A673 (cell line): ENCODE measurements around the gene UTP15. TPM values are rescaled to one million over a fixed set of nuclear protein-coding genes. Genes with fewer than 3 reads are reported as not detected.

Experiments
- BruUV-seq: library from RNA; stranded (reverse); fragments of 400-500 nt; replicated peaks from 2 replicates; lab custom pipeline; 2021; lab: Mats Ljungman, UMichigan
- CTCF ChIA-PET: fragments of 300-600 bp; sonication (Branson Sonifier 250); formaldehyde crosslinking; loops from one replicate; lab custom pipeline; 2022; ENCODE audit warnings: antibody characterized with exemption; lab: Charles Lee
- POLR2A ChIA-PET: fragments of 300-600 bp; sonication (Branson Sonifier 250); formaldehyde crosslinking; loops from one replicate; lab custom pipeline; 2022; ENCODE audit warnings: antibody characterized with exemption; ENCODE audit not compliant: low non-redundant PET; lab: Charles Lee
- DNase-seq: peaks from one replicate; pipeline ENCODE4 v3.0.0-alpha.2; 2015; ENCODE audit warnings: low spot score
- H3K27ac ChIP-seq: fragments of 200-600 bp; sonication (generic); 2 replicates; pipeline ENCODE4 v1.5.1; 2016; ENCODE audit warnings: mixed run types, low read depth, mild to moderate bottlenecking, mixed read lengths, antibody characterized with exemption, low read length; ENCODE audit not compliant: poor library complexity, severe bottlenecking
- H3K27me3 ChIP-seq: fragments of 200-600 bp; sonication (generic); replicated peaks from 2 replicates; pipeline ENCODE4 v1.6.1; 2017; ENCODE audit warnings: mixed run types, low read depth, mild to moderate bottlenecking, mixed read lengths, antibody characterized with exemption, low read length; ENCODE audit not compliant: insufficient read depth, poor library complexity
- H3K36me3 ChIP-seq: fragments of 200-600 bp; sonication (generic); 2 replicates; pipeline ENCODE4 v1.6.1; 2016; ENCODE audit warnings: mixed run types, mild to moderate bottlenecking, mixed read lengths, antibody characterized with exemption, low read length; ENCODE audit not compliant: insufficient read depth, poor library complexity, severe bottlenecking
- H3K4me1 ChIP-seq: fragments of 200-600 bp; sonication (generic); 2 replicates; pipeline ENCODE4 v1.6.1; 2017; ENCODE audit warnings: mixed run types, mild to moderate bottlenecking, mixed read lengths, antibody characterized with exemption, low read length; ENCODE audit not compliant: insufficient read depth, poor library complexity, severe bottlenecking
- H3K4me3 ChIP-seq: fragments of 200-600 bp; sonication (generic); 2 replicates; pipeline ENCODE4 v1.5.1; 2016; ENCODE audit warnings: low read depth, mixed run types, mild to moderate bottlenecking, mixed read lengths, low read length; ENCODE audit not compliant: poor library complexity, severe bottlenecking
- H3K9me3 ChIP-seq: fragments of 200-600 bp; sonication (generic); 2 replicates; pipeline ENCODE4 v1.6.1; 2016; ENCODE audit warnings: mixed run types, low read depth, mild to moderate bottlenecking, mixed read lengths, antibody characterized with exemption, low read length; ENCODE audit not compliant: poor library complexity, severe bottlenecking
- CTCF ChIP-seq: fragments of 300-800, 200-600 bp; sonication (generic); conservative IDR thresholded peaks from 2 replicates; pipeline ENCODE4 v1.5.1; 2017; ENCODE audit warnings: low read depth, mild to moderate bottlenecking, antibody characterized with exemption, low read length, moderate library complexity, mixed read lengths
- EZH2 ChIP-seq: fragments of 200-600 bp; sonication (generic); IDR thresholded peaks from 2 replicates; pipeline ENCODE4 v1.6.1; 2017; ENCODE audit warnings: borderline replicate concordance, low read depth, mild to moderate bottlenecking, mixed read lengths, antibody characterized with exemption, low read length; ENCODE audit not compliant: poor library complexity, severe bottlenecking
- intact Hi-C: fragments of 100-400 bp; cut with micrococcal nuclease; formaldehyde crosslinking; loops from one replicate; pipeline ENCODE4 v1.10.0; 2022; ENCODE audit not compliant: unreplicated experiment
- total RNA-seq: library from RNA; stranded (reverse); gene quantifications from 2 replicates; pipeline ENCODE4 v1.2.3, GENCODE V29; 2021

Gene UTP15
- total RNA-seq, 1 experiment from 2014 or later = 35.4 TPM

DNA sequence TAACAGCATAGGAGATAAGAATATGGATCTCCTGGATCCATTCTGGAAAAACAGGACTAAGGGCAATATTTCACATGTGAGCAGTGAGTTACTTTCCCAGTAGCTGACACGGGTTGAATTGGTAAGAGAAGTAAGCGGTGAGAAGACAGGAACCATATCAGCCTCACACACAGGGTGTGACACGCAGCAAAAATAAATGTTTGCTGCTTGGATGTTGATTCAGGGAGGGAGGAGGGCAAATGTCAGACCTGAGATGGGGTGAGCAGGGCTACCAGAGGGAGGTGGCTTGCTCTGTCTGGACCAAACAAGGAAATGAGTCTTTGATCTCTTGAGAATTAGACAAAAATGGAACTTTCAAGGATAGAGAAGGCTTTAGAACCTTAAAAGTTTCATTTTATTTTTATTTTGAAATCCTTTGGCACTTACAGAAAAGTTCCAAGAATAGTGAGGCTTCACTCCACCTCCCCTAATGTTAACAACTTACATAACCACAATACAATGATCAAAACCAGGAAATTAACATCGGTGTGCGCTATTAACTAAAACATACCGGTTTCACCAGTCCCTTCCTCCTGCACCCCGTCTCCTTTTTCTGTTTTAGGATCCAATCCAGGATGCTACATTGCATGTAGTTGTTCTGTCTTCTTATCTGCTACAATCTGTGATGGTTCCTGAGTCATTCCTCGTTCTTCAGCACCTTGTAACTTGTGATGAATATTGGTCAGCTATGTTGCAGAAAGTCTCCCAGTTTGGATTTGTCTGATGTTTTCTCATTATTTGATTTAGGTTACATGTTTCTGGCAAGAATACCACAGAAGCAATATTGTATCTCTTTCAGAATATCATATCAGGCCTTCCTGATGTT is 39.9 kb downstream of the UTP15 start:
- no TSS peak for BruUV-seq
- POLR2A ChIA-PET = no interaction called here

DNA sequence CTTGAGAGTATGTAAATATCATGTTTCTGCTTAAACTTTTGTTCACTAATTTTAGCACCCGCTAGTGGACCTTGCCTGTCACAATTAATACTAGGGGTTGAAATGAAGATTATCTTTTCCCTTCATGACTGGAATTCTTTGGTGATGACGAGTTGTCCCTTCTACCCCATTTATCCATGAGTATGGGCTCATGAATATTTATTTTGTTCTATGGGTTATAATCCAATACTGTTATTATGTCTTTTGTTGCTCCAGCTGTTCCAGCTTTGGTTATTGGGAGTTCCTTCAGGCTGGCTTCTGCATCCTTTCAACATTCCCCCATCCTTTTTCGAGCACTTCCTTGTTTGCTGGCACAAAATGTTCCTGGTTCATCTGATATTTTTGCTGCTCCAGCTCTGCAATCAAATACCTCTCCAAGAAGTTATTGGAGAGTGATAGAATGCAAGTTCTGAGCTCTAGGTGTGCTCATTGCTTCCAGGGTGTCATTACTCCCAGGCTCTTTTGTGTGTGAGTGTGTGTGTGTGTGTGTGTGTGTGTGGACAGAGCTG is 40.7 kb downstream of the UTP15 start:
- no TSS peak for BruUV-seq
- POLR2A ChIA-PET = interaction anchor here (0.7 kb wide), 1 partner anchor 195 kb away, joined by 6 read pairs; no protein-coding TSS in a partner anchor
- Histone ChIP-seq H3K27ac (no peak overlapping the region), H3K4me1 (no peaks in the 10 kb centered on the region), H3K9me3 (no peaks in the 10 kb centered on the region), H3K27me3 (no peaks in the 10 kb centered on the region), H3K4me3 (no peak overlapping the region), H3K36me3 (no peaks in the 10 kb centered on the region)
- TF ChIP-seq EZH2 = no peak
- 0 out of 2 replicates have a peak, but pooled peaks have one; percentile 14 for TF ChIP-seq CTCF
- CTCF ChIA-PET = no interaction called here
- DNase-seq = peak; percentile 64
- intact Hi-C loops = no loop called here

More for the DNA sequence above, 39.9 kb downstream of the UTP15 start:
- TF ChIP-seq EZH2 (no peak), CTCF (no peak)
- no peak for DNase-seq
- Histone ChIP-seq H3K36me3 (no peaks in the 10 kb centered on the region), H3K27me3 (no peaks in the 10 kb centered on the region), H3K4me3 (no peak overlapping the region), H3K4me1 (no peaks in the 10 kb centered on the region), H3K9me3 (no peaks in the 10 kb centered on the region), H3K27ac (no peak overlapping the region)
- CTCF ChIA-PET = interaction anchor here (0.5 kb wide), 1 partner anchor 14 kb away, joined by 3 read pairs; no protein-coding TSS in a partner anchor
- intact Hi-C loops = no loop called here

GRCh38 chr5:73607228-73607627 is 41.7 kb downstream of the UTP15 start:
- ChIA-PET CTCF (no interaction called here), POLR2A (interaction anchor here (0.7 kb wide), 1 partner anchor 194 kb away, joined by 6 read pairs; no protein-coding TSS in a partner anchor)
- BruUV-seq = no TSS peak
- H3K4me3 ChIP-seq = no peak overlapping the region
- H3K4me1 ChIP-seq = no peaks in the 10 kb centered on the region
- DNase-seq = no peak
- no peak overlapping the region for H3K27ac ChIP-seq
- no peaks in the 10 kb centered on the region for H3K9me3 ChIP-seq
- intact Hi-C loops = no loop called here
- no peak for TF ChIP-seq EZH2
- no peak for TF ChIP-seq CTCF
- no peaks in the 10 kb centered on the region for H3K36me3 ChIP-seq
- H3K27me3 ChIP-seq = no peaks in the 10 kb centered on the region
